B cell (primary cell): ENCODE measurements around the gene UTP3. TPM values are rescaled to one million over a fixed set of nuclear protein-coding genes. Genes with fewer than 3 reads are reported as not detected.

ENCODE experiments used
- ATAC-seq: fragments of 200-7000 bp; cut with Tn5 transposase; one replicate; pipeline ENCODE4 v1.10.0; 2021; ENCODE audit warnings: low read depth, mild to moderate bottlenecking, moderate number of reproducible peaks, moderate library complexity
- CTCF ChIA-PET: fragments of 350-600 bp; sonication (Branson Sonifier 250); formaldehyde crosslinking; loops from one replicate; lab custom pipeline; 2021; ENCODE audit warnings: antibody characterized with exemption, inconsistent platforms; lab: Charles Lee
- POLR2A ChIA-PET: fragments of 350-600 bp; sonication (Branson Sonifier 250); formaldehyde crosslinking; loops from one replicate; lab custom pipeline; 2021; ENCODE audit warnings: antibody characterized with exemption; lab: Charles Lee
- DNase-seq: peaks from one replicate; pipeline ENCODE4 v3.0.0; 2013
- H2AFZ ChIP-seq: 2 replicates; pipeline ENCODE4 v1.6.1; 2012; ENCODE audit warnings: mild to moderate bottlenecking, low read depth, low read length; ENCODE audit not compliant: insufficient read depth, poor library complexity, severe bottlenecking
- H3K27ac ChIP-seq, 2 donors: 1 replicate in 1 of 2; 2 replicates in 1 of 2; pipeline ENCODE4 v1.5.1; 2012 to 2013; ENCODE audit warnings: low read length in 2 of 2, mild to moderate bottlenecking in 2 of 2, moderate library complexity in 1 of 2
- H3K27me3 ChIP-seq, 4 experiments: fragments of 200-600 bp in 1 of 4; sonication (generic) in 1 of 4; replicated peaks in 1 of 4; 1 replicate in 2 of 4; 2 replicates in 2 of 4; pipeline versions ENCODE4 v1.6.1 to v1.7.0; 2013 to 2016; ENCODE audit warnings: low read length in 3 of 4, mild to moderate bottlenecking in 2 of 4, mixed read lengths in 1 of 4, moderate library complexity in 1 of 4; ENCODE audit not compliant: insufficient read depth in 4 of 4, control insufficient read depth in 3 of 4; ENCODE audit errors: control extremely low read depth in 1 of 4
- H3K36me3 ChIP-seq, 2 experiments: replicated peaks in 1 of 2; 1 replicate in 1 of 2; 2 replicates in 1 of 2; pipeline versions ENCODE4 v1.6.1 to v1.7.1; 2013; ENCODE audit warnings: low read length in 1 of 2; ENCODE audit not compliant: insufficient read depth in 2 of 2, control insufficient read depth in 1 of 2; ENCODE audit errors: control extremely low read depth in 1 of 2, extremely low read depth in 1 of 2
- H3K4me1 ChIP-seq, 2 donors: fragments of 200-600 bp in 1 of 2; sonication (generic) in 1 of 2; 1 replicate in 1 of 2; 2 replicates in 1 of 2; pipeline versions ENCODE4 v1.5.1 to v1.6.1; 2013 to 2017; ENCODE audit warnings: low read length in 2 of 2; ENCODE audit not compliant: control insufficient read depth in 2 of 2, insufficient read depth in 2 of 2
- H3K4me2 ChIP-seq: replicated peaks from 2 replicates; pipeline ENCODE3; 2012; ENCODE audit warnings: mild to moderate bottlenecking, low read depth, low read length; ENCODE audit not compliant: poor library complexity, severe bottlenecking
- H3K4me3 ChIP-seq, 5 experiments: fragments of 200-600 bp in 1 of 5; sonication (generic) in 1 of 5; 1 replicate in 3 of 5; 2 replicates in 2 of 5; pipeline versions ENCODE4 v1.5.1 to v1.7.0; 2011 to 2016; ENCODE audit warnings: low read length in 4 of 5, mild to moderate bottlenecking in 4 of 5, low read depth in 2 of 5, control low read depth in 1 of 5, moderate library complexity in 1 of 5; ENCODE audit not compliant: insufficient read depth in 1 of 5; ENCODE audit errors: control extremely low read depth in 1 of 5, extremely low read depth in 1 of 5
- H3K79me2 ChIP-seq: fragments of 200-600 bp; sonication (generic); one replicate; pipeline ENCODE4 v1.6.0; 2016; ENCODE audit warnings: low read length; ENCODE audit not compliant: control insufficient read depth, insufficient read depth
- H3K9ac ChIP-seq: fragments of 200-600 bp; sonication (generic); 2 replicates; pipeline ENCODE4 v1.6.1; 2017; ENCODE audit warnings: mild to moderate bottlenecking, low read length, moderate library complexity
- H3K9me3 ChIP-seq, 3 donors: one replicate each; pipeline versions ENCODE4 v1.6.1 to v1.7.1; 2013; ENCODE audit warnings: low read length in 2 of 3; ENCODE audit not compliant: control insufficient read depth in 2 of 3, insufficient read depth in 1 of 3; ENCODE audit errors: control extremely low read depth in 1 of 3
- H4K20me1 ChIP-seq: 2 replicates; pipeline ENCODE4 v1.6.0; 2012; ENCODE audit warnings: mild to moderate bottlenecking, low read length; ENCODE audit not compliant: insufficient read depth, control insufficient read depth, poor library complexity, severe bottlenecking
- H3K27ac Mint-ChIP-seq: one replicate; pipeline ENCODE4 v1.8.0; 2021; ENCODE audit warnings: mixed read lengths
- H3K27me3 Mint-ChIP-seq: one replicate; pipeline ENCODE4 v1.8.0; 2021; ENCODE audit warnings: mixed read lengths
- H3K4me1 Mint-ChIP-seq: one replicate; pipeline ENCODE4 v1.8.0; 2021; ENCODE audit warnings: mixed read lengths
- H3K4me3 Mint-ChIP-seq: one replicate; pipeline ENCODE4 v1.8.0; 2021; ENCODE audit warnings: mixed read lengths
- H3K9me3 Mint-ChIP-seq: one replicate; pipeline ENCODE4 v1.8.0; 2022; ENCODE audit warnings: mixed read lengths; ENCODE audit not compliant: insufficient read depth
- EZH2 ChIP-seq: IDR thresholded peaks from 2 replicates; pipeline ENCODE4 v1.6.1; 2012; ENCODE audit warnings: borderline replicate concordance, low read depth, mild to moderate bottlenecking, moderate library complexity, low read length; ENCODE audit not compliant: insufficient read depth, poor library complexity, severe bottlenecking
- WGBS: methylation state at CpG from one replicate; pipeline ENCODE4 v1.1.5; 2013; ENCODE audit warnings: missing lambda C conversion rate; ENCODE audit not compliant: insufficient coverage; 5-methylcytosine and 5-hydroxymethylcytosine counted together
- intact Hi-C: fragments of 100-400 bp; cut with micrococcal nuclease; formaldehyde crosslinking; loops from one replicate; pipeline ENCODE4 v1.10.0; 2022
- polyA plus RNA-seq: library from polyadenylated mRNA; depleted of rRNA; stranded (reverse); fragments of >200 nt; gene quantifications from 2 replicates; pipeline ENCODE4 v1.2.3, GENCODE V29; 2012
- total RNA-seq, 2 donors: library from RNA; stranded (reverse); fragments of 120-200 nt in 1 of 2; gene quantifications; 1 replicate in 1 of 2; 2 replicates in 1 of 2; pipeline versions ENCODE4 v1.2.3 to v1.2.4, GENCODE V29; 2013 to 2022
- TF ChIP-seq, protein P1 (sequence below): fragments of 200-600 bp; IDR thresholded peaks from one replicate; pipeline ENCODE4 v1.8.0; 2022; ENCODE audit warnings: antibody characterized with exemption, mild to moderate bottlenecking

Gene UTP3
- total and polyA plus RNA-seq, 2 donors (not counting 1 experiment from before 2014, with no cell fraction given): 6.2 to 42.2 TPM

DNA sequence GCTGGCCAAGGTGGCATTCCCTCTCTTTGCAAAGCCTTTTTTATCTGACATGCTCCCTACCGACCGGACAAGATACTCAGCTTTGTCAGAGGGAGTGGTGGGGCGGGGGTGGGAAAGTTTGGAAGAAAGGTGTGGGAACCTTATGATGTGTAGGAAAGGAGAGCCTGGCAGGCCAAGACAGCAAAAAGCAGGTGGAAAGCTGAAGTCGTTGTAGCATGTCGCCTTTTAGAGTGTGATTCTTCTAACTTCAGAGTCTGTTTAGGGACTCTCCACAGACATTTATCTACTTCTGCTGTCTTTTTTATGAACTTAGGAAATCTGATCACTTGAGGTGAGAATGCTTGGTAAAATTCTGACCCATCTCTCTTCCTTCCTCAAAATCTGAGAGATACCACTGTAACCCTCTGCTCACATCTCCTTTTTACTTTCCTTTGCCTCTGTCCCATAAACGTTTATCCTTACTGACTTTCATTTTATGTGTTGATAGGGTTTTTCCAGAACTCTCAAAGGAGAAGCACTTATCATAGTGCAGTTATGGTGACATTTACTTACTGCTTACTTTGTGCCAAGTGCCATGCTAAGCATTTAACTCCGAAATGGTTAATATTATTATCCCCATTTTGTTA, 25.2 kb downstream of the UTP3 start:
- no peak for TF ChIP-seq EZH2
- TF ChIP-seq, protein P1, sequence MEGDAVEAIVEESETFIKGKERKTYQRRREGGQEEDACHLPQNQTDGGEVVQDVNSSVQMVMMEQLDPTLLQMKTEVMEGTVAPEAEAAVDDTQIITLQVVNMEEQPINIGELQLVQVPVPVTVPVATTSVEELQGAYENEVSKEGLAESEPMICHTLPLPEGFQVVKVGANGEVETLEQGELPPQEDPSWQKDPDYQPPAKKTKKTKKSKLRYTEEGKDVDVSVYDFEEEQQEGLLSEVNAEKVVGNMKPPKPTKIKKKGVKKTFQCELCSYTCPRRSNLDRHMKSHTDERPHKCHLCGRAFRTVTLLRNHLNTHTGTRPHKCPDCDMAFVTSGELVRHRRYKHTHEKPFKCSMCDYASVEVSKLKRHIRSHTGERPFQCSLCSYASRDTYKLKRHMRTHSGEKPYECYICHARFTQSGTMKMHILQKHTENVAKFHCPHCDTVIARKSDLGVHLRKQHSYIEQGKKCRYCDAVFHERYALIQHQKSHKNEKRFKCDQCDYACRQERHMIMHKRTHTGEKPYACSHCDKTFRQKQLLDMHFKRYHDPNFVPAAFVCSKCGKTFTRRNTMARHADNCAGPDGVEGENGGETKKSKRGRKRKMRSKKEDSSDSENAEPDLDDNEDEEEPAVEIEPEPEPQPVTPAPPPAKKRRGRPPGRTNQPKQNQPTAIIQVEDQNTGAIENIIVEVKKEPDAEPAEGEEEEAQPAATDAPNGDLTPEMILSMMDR: no peak
- intact Hi-C loops: no loop called here
- H3K4me1 Mint-ChIP-seq: peaks cover 54% of the 10 kb centered on the region
- peak overlapping the region; percentile 83 for H3K4me3 Mint-ChIP-seq
- H3K9me3 Mint-ChIP-seq: no peaks in the 10 kb centered on the region
- Histone ChIP-seq H3K4me2 (peak overlapping the region; percentile 69), H3K9ac (peak overlapping the region; percentile 41), H3K4me1 (peaks cover 45 to 48% of the 10 kb centered on the region in 2 donors), H2AFZ (peak overlapping the region; percentile 3), H3K27ac (peak overlapping the region; percentile 65 to 85), H3K36me3 (no peaks in the 10 kb centered on the region), H3K9me3 (no peaks in the 10 kb centered on the region), H3K27me3 (no peaks in the 10 kb centered on the region), H3K4me3 (peak overlapping the region in 3 of 5 experiments; percentile 3 to 35 (median 15)), H3K79me2 (peaks cover 84% of the 10 kb centered on the region), H4K20me1 (no peaks in the 10 kb centered on the region)
- peak overlapping the region; percentile 93 for H3K27ac Mint-ChIP-seq
- no peaks in the 10 kb centered on the region for H3K27me3 Mint-ChIP-seq
- ATAC-seq: peak; percentile 80
- ChIA-PET POLR2A (interaction anchor here (0.6 to 1.0 kb wide), 4 partner anchors 10 to 155 kb away, joined by 3 to 8 read pairs (median 4); no protein-coding TSS in a partner anchor), CTCF (interaction anchor here (0.9 kb wide), 1 partner anchor 25 kb away, joined by 3 read pairs; no protein-coding TSS in a partner anchor)
- 82% methylated on average over 2 of the region's 7 CpGs for WGBS
- peak; percentile 75 for DNase-seq
